Fibroblast of the aortic adventitia (primary cell): ENCODE data around the gene PSD4. TPM values are rescaled to one million over a fixed set of nuclear protein-coding genes. Genes with fewer than 3 reads are reported as not detected.
A peak's percentile ranks its signal among the peaks of the same experiment; 100 is the strongest.

Source experiments
- DNase-seq: peaks from one replicate; pipeline ENCODE4 v3.0.0-alpha.2; 2010; ENCODE audit warnings: low read depth
- H3K4me3 ChIP-seq: 2 replicates; pipeline ENCODE4 v1.5.1; 2011; ENCODE audit warnings: low read depth, mild to moderate bottlenecking, control low read depth, low read length, moderate library complexity
- CTCF ChIP-seq: IDR thresholded peaks from 2 replicates; pipeline ENCODE4 v1.5.1; 2011; ENCODE audit warnings: mild to moderate bottlenecking, low read length, control low read depth, inconsistent platforms; ENCODE audit not compliant: insufficient read depth
- total RNA-seq: library from RNA; depleted of rRNA; stranded (reverse); fragments of >200 nt; gene quantifications from 2 replicates; pipeline ENCODE4 v1.2.3, GENCODE V29; 2012; ENCODE audit warnings: low replicate concordance

PSD4 gene
- total RNA-seq, 1 donor: 5.1 TPM

- TF ChIP-seq CTCF: no peak
- H3K4me3 ChIP-seq: no peak overlapping the region
- peak; percentile 22 for DNase-seq
Observed at GRCh38 chr2:113209011-113209645, 35.4 kb downstream of the PSD4 start.

- no peak for TF ChIP-seq CTCF
- no peak overlapping the region for H3K4me3 ChIP-seq
- DNase-seq: no peak
Observed at GRCh38 chr2:113209646-113210171, 35.9 kb downstream of the PSD4 start.

GRCh38 chr2:113211226-113212105 lies 37.7 kb downstream of the PSD4 start:
- TF ChIP-seq CTCF: no peak

GRCh38 chr2:113212245-113213060 lies 38.7 kb downstream of the PSD4 start:
- H3K4me3 ChIP-seq: no peak overlapping the region
- TF ChIP-seq CTCF: no peak
- DNase-seq: no peak

More at GRCh38 chr2:113211226-113212105, 37.7 kb downstream of the PSD4 start:
- peak; percentile 65 for DNase-seq
- no peak overlapping the region for H3K4me3 ChIP-seq

- TF ChIP-seq CTCF: no peak
- no peak for DNase-seq
Observed at GRCh38 chr2:113213061-113213930, 39.5 kb downstream of the PSD4 start.

GRCh38 chr2:113214141-113214540 lies 40.4 kb downstream of the PSD4 start:
- H3K4me3 ChIP-seq: no peak overlapping the region
- DNase-seq: no peak
- no peak for TF ChIP-seq CTCF

More at GRCh38 chr2:113213061-113213930, 39.5 kb downstream of the PSD4 start:
- H3K4me3 ChIP-seq: no peak overlapping the region
